ENCODE measurements around the gene GNAS-AS1. TPM values are rescaled to one million over a fixed set of nuclear protein-coding genes. Genes with fewer than 3 reads are reported as not detected.

The GNAS-AS1 gene
- total RNA-seq, 4 donors from 2014 or later = 0.28 TPM; not detected in 3

GRCh38 chr20:58886546-58886945, 35.8 kb upstream of the GNAS-AS1 start:
- TF ChIP-seq, protein P1, sequence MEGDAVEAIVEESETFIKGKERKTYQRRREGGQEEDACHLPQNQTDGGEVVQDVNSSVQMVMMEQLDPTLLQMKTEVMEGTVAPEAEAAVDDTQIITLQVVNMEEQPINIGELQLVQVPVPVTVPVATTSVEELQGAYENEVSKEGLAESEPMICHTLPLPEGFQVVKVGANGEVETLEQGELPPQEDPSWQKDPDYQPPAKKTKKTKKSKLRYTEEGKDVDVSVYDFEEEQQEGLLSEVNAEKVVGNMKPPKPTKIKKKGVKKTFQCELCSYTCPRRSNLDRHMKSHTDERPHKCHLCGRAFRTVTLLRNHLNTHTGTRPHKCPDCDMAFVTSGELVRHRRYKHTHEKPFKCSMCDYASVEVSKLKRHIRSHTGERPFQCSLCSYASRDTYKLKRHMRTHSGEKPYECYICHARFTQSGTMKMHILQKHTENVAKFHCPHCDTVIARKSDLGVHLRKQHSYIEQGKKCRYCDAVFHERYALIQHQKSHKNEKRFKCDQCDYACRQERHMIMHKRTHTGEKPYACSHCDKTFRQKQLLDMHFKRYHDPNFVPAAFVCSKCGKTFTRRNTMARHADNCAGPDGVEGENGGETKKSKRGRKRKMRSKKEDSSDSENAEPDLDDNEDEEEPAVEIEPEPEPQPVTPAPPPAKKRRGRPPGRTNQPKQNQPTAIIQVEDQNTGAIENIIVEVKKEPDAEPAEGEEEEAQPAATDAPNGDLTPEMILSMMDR (IDR thresholded peaks at IDR 0.05) = no peak
- ATAC-seq (ENCODE audit: low FRiP score) = no peak
- no peak for DNase-seq (ENCODE audit: low spot score)

DNA sequence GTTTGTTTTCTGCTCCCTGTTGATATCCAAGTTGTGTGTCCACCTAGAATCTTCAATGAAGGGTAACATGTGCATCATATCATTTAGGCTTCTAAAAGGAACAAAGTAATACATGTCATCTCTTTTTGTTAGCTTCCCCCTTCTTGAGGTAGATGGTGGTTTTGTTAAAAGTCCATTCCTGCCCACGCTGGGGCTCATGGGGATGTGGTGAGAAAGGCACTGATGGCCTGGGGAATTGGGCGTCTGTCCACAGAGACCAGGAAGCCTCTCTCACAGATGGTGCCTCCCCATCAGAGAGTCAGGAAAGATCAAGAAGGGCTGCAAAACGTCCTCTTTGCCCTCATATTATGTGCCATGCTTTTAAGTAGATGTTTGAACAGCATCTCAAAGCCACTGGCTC, 34.3 kb upstream of the GNAS-AS1 start:
- TF ChIP-seq, protein P1 (IDR thresholded peaks at IDR 0.05) = no peak
- ATAC-seq (ENCODE audit: low FRiP score) (no peak), DNase-seq (ENCODE audit: low spot score) (no peak)

DNA sequence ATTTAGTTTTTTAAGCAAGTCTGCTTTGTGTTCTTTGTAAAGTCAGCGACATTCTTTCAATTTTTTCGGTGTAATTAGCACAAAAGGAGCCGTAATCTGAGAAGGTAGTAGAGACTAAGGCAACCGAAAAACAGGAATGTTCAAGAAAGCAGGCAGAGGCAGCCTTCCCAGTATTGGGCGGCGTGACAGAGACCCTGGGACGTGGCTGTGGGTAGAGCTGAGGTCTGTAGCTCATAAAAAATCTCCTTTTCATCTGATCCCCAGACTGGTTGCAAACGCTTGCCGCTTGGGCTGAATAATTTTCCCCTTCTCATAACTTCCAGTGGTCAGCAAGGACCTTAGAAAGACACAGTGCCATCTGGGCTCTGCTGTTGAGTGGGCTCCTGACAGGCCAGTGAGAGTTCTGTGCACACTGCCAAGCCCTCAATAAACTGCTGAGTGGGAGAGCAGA, 32.6 kb upstream of the GNAS-AS1 start:
- TF ChIP-seq, protein P1 (IDR thresholded peaks at IDR 0.05) = no peak
- no peak for ATAC-seq (ENCODE audit: low FRiP score)
- DNase-seq (ENCODE audit: low spot score) = no peak

GRCh38 chr20:58882704-58883089, 32.0 kb upstream of the GNAS-AS1 start:
- no peak for DNase-seq (ENCODE audit: low spot score)
- ATAC-seq (ENCODE audit: low FRiP score) = no peak
- TF ChIP-seq, protein P1 (IDR thresholded peaks at IDR 0.05) = no peak

DNA sequence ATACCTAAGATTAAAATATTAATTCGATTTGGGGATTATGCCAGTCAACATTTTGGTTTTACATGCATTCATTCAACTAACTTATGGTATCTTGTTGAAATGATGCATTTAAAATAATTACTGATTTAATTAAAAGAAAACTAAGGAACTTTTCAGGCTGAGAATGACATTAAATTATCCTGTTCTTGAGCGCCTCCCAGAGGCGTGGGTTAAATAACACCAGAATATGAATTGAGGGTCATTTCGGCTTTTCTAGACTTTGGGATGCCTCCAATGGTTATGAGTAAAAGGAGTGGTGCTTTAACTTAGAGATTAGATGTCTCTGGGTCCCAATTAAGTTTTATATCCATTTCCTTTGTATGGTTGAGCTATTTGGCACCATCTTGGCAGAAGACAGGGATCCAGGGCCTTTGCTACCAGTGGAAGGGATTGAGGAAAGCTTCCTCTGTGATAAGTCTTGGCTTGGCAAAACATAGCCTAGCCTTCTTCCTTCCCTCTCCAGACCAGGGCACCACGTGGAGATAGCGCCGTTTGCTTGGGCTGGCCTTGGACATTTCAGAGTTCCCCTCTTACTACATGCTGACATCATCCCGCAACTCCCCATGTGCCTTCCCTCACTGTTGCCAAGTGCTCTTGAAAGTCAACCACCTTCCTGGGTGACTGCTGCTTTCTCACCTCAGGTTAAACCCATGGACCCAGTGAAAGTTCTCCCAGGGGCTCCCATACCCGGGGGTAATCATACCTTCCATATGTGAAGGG, 30.5 kb upstream of the GNAS-AS1 start:
- no peak for ATAC-seq (ENCODE audit: low FRiP score)
- TF ChIP-seq, protein P1 (IDR thresholded peaks at IDR 0.05) = no peak
- no peak for DNase-seq (ENCODE audit: low spot score)

GRCh38 chr20:58880441-58880840, 29.7 kb upstream of the GNAS-AS1 start:
- TF ChIP-seq, protein P1 (IDR thresholded peaks at IDR 0.05) = no peak
- ATAC-seq (ENCODE audit: low FRiP score) (no peak), DNase-seq (ENCODE audit: low spot score) (no peak)

DNA sequence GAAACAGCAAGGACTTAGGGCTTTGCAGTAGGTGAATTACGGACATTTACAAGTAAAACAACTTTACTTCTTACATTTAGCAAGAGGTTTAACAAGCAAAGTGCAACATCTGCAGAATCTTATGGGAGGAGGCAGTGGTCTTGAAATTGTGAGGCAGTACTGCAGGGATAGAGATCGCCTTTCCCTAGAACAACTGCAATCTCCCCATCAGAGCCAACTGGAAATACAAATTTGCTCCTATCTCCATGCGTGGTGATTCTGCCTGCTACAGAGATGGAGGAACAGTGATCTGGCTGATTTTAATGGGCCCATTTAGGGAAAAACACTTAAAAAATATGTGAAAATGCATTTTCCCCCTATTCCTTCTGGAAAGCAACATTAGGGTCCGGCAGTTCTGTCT, 27.7 kb upstream of the GNAS-AS1 start:
- ATAC-seq (ENCODE audit: low FRiP score) (no peak), DNase-seq (ENCODE audit: low spot score) (no peak)
- TF ChIP-seq, protein P1 (IDR thresholded peaks at IDR 0.05) = no peak
